ENCODE data around the gene TBRG1.

GRCh38 chr11:124674168-124674517, 51.5 kb downstream of the TBRG1 start:
- TF ChIP-seq CTCF (conservative IDR thresholded peaks at IDR 0.05; ENCODE audit: low read depth, low read length) (no peak), EZH2 (IDR thresholded peaks at IDR 0.05; ENCODE audit: low read length, unreplicated experiment) (no peak), EZH2phosphoT487 (IDR thresholded peaks at IDR 0.05; ENCODE audit: borderline replicate concordance, low read length) (no peak)
